ENCODE measurements around the gene ARVCF. TPM values are rescaled to one million over a fixed set of nuclear protein-coding genes. Genes with fewer than 3 reads are reported as not detected.

Gene ARVCF
- total and polyA plus RNA-seq, 9 of the 15 experiments (the other 6 are each of a cell fraction or from before 2014, with no cell fraction given): 0.03 to 97.4 (median 15.6) TPM

DNA sequence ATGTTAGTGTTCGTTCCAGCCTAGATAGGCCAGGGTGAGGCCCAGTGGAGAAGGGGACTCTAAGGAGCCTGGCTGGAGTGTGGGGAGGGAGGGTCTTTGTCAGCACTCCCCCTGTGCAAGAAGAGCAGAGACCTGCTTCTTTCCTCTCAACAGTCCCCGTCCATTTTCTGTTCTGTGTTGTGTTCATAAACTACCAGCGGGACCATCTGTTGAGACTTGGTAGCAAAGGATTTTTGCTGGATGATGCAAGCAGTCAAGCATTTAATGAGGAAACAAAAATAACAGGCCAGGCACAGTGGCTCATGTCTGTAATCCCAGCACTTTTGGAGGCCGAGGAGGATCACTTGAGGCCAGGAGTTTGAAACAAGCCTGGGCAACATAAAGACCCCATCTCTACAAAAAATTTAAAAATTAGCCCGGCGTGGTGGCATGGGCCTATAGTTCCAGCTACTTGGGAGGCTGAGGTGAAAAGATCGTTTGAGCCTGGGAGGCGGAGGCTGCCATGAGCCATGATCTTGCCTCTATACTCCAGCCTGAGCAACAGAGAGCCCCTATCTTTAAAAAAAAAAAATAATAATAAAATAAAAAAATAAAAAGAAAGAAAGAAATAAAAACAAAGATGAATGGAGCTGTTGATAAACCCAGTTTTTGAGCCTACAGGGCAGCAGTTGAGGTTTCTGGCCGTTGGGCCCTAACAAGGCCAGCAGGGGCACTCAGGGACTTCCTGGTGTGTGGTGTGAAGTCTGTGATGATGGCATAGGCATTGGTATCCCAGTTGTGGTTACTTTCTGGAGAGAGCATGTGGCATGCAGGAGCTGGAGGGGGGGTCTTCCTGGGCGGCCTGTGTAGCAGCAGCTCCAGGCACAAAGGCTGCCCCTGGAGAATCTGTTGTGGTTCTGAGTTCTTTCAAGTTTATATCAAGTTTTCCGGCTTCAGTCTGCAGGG is 73.3 kb downstream of the ARVCF start:
- WGBS (ENCODE audit: insufficient coverage, low coverage, missing lambda C conversion rate): 43% methylated on average over 11 of the region's 11 CpGs
- ChIA-PET CTCF (ENCODE audit: low intra/inter-chr PET ratio) (interaction anchor here (0.9 kb wide), 1 partner anchor 220 kb away, joined by 3 read pairs; the partner anchor contains the start of gene GP1BB), POLR2A (interaction anchor here (0.5 to 4.6 kb wide), 23 partner anchors 9 to 750 kb away, joined by 3 to 48 read pairs (median 3); partner anchors contain the start of gene TRMT2A)
- Histone ChIP-seq H3K4me2 (ENCODE audit: insufficient read depth, low read length) (peak overlapping the region; percentile 96), H4K20me1 (replicated peaks; ENCODE audit: control insufficient read depth, insufficient read depth, low read length) (peaks cover 4% of the 10 kb centered on the region; the same call in 1 of the 2 replicates), H2AFZ (ENCODE audit: low read depth, low read length) (peak overlapping the region; percentile 98), H3K36me3 (ENCODE audit: control insufficient read depth, insufficient read depth, low read length) (peaks cover 35% of the 10 kb centered on the region), H3K4me1 (replicated peaks in 1 of 2; ENCODE audit: control insufficient read depth in 2 of 2, insufficient read depth in 2 of 2, low read length in 2 of 2) (peaks cover 45 to 47% of the 10 kb centered on the region in 2 experiments), H3K9me3 (replicated peaks; ENCODE audit: control insufficient read depth, insufficient read depth, low read depth, low read length) (no peaks in the 10 kb centered on the region), H3K27ac (ENCODE audit: extremely low read depth, low read depth, low read length) (peak overlapping the region; percentile 88), H3K9me1 (ENCODE audit: control insufficient read depth, insufficient read depth, low read length) (no peaks in the 10 kb centered on the region), H3K79me2 (ENCODE audit: control insufficient read depth, insufficient read depth, low read length) (peaks cover 77% of the 10 kb centered on the region), H3K4me3 (peak overlapping the region; percentile 58), H3K9ac (ENCODE audit: insufficient read depth in 1 of 2, low read depth in 2 of 2, low read length in 2 of 2) (peak overlapping the region; percentile 94 to 97), H3K27me3 (ENCODE audit: control insufficient read depth in 2 of 2, insufficient read depth in 2 of 2, low read length in 2 of 2) (no peaks in the 10 kb centered on the region; a peak in 1 of 5 replicates)
- in situ Hi-C loops (cut with MboI): no loop called here
- intact Hi-C loops (cut with micrococcal nuclease): no loop called here
- BruUV-seq (replicated peaks): no TSS peak
- ATAC-seq: peak; percentile 9
- peak in 2 of 4 experiments; percentile 72 to 76 for DNase-seq (ENCODE audit: extremely low read depth in 1 of 4, low spot score in 3 of 4)
- no peak for FAIRE-seq
- TF ChIP-seq MECOM (CRISPR knock-in tag; IDR thresholded peaks at IDR 0.05) (peak; percentile 84), ZNF551 (CRISPR knock-in tag; IDR thresholded peaks at IDR 0.05) (no peak), RUNX1 (IDR thresholded peaks at IDR 0.05; ENCODE audit: low read depth) (no peak), SP1 (CRISPR knock-in tag; IDR thresholded peaks at IDR 0.05) (no peak), HDAC2 (IDR thresholded peaks at IDR 0.05) (no peak), TAF9B (IDR thresholded peaks at IDR 0.05; ENCODE audit: partially characterized antibody) (no peak), CSDE1 (IDR thresholded peaks at IDR 0.05) (no peak), FOXM1 (IDR thresholded peaks at IDR 0.05; ENCODE audit: low read depth) (no peak), FOXM1 (CRISPR knock-in tag; IDR thresholded peaks at IDR 0.05; ENCODE audit: low read depth) (no peak)
- TF ChIP-seq, protein P1, sequence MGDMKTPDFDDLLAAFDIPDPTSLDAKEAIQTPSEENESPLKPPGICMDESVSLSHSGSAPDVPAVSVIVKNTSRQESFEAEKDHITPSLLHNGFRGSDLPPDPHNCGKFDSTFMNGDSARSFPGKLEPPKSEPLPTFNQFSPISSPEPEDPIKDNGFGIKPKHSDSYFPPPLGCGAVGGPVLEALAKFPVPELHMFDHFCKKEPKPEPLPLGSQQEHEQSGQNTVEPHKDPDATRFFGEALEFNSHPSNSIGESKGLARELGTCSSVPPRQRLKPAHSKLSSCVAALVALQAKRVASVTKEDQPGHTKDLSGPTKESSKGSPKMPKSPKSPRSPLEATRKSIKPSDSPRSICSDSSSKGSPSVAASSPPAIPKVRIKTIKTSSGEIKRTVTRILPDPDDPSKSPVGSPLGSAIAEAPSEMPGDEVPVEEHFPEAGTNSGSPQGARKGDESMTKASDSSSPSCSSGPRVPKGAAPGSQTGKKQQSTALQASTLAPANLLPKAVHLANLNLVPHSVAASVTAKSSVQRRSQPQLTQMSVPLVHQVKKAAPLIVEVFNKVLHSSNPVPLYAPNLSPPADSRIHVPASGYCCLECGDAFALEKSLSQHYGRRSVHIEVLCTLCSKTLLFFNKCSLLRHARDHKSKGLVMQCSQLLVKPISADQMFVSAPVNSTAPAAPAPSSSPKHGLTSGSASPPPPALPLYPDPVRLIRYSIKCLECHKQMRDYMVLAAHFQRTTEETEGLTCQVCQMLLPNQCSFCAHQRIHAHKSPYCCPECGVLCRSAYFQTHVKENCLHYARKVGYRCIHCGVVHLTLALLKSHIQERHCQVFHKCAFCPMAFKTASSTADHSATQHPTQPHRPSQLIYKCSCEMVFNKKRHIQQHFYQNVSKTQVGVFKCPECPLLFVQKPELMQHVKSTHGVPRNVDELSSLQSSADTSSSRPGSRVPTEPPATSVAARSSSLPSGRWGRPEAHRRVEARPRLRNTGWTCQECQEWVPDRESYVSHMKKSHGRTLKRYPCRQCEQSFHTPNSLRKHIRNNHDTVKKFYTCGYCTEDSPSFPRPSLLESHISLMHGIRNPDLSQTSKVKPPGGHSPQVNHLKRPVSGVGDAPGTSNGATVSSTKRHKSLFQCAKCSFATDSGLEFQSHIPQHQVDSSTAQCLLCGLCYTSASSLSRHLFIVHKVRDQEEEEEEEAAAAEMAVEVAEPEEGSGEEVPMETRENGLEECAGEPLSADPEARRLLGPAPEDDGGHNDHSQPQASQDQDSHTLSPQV (IDR thresholded peaks at IDR 0.05): no peak
- TF ChIP-seq, protein P2, sequence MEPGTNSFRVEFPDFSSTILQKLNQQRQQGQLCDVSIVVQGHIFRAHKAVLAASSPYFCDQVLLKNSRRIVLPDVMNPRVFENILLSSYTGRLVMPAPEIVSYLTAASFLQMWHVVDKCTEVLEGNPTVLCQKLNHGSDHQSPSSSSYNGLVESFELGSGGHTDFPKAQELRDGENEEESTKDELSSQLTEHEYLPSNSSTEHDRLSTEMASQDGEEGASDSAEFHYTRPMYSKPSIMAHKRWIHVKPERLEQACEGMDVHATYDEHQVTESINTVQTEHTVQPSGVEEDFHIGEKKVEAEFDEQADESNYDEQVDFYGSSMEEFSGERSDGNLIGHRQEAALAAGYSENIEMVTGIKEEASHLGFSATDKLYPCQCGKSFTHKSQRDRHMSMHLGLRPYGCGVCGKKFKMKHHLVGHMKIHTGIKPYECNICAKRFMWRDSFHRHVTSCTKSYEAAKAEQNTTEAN (CRISPR knock-in tag; IDR thresholded peaks at IDR 0.05): no peak
- TF ChIP-seq, protein P3, sequence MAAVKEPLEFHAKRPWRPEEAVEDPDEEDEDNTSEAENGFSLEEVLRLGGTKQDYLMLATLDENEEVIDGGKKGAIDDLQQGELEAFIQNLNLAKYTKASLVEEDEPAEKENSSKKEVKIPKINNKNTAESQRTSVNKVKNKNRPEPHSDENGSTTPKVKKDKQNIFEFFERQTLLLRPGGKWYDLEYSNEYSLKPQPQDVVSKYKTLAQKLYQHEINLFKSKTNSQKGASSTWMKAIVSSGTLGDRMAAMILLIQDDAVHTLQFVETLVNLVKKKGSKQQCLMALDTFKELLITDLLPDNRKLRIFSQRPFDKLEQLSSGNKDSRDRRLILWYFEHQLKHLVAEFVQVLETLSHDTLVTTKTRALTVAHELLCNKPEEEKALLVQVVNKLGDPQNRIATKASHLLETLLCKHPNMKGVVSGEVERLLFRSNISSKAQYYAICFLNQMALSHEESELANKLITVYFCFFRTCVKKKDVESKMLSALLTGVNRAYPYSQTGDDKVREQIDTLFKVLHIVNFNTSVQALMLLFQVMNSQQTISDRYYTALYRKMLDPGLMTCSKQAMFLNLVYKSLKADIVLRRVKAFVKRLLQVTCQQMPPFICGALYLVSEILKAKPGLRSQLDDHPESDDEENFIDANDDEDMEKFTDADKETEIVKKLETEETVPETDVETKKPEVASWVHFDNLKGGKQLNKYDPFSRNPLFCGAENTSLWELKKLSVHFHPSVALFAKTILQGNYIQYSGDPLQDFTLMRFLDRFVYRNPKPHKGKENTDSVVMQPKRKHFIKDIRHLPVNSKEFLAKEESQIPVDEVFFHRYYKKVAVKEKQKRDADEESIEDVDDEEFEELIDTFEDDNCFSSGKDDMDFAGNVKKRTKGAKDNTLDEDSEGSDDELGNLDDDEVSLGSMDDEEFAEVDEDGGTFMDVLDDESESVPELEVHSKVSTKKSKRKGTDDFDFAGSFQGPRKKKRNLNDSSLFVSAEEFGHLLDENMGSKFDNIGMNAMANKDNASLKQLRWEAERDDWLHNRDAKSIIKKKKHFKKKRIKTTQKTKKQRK (IDR thresholded peaks at IDR 0.05; ENCODE audit: borderline replicate concordance, low read depth, low read length): no peak

All from K562 (cell line).